ENCODE results near the gene YBX2. TPM values are rescaled to one million over a fixed set of nuclear protein-coding genes. Genes with fewer than 3 reads are reported as not detected.
A peak's percentile ranks its signal among the peaks of the same experiment; 100 is the strongest.
"Not testable (repeated sequence)": the region's sequence is repeated elsewhere in the genome, so short reads cannot be mapped to it uniquely, and the experiment has no call there.

Gene YBX2
- total RNA-seq: 1 to 10 TPM; 3.6 to 9.5 TPM

- peak; percentile 89 to 92 for ATAC-seq (replicated peaks in 1 of 2)
- H3K27me3 Mint-ChIP-seq (ENCODE audit: low read depth): peaks cover 23% of the 10 kb centered on the region
- H3K4me3 Mint-ChIP-seq: peak within 1 kb of the TSS; percentile 93
- H3K4me1 Mint-ChIP-seq (ENCODE audit: low read depth): peaks cover 21% of the 10 kb centered on the region
- H3K36me3 Mint-ChIP-seq (ENCODE audit: insufficient read depth in 2 of 2): no peaks in the 10 kb centered on the region
- peak; percentile 91 to 95 for DNase-seq
- H3K9me3 Mint-ChIP-seq: no peaks in the 10 kb centered on the region
- H3K27ac Mint-ChIP-seq: peak within 1 kb of the TSS; percentile 90
Observed at GRCh38 chr17:7294614-7295153, at the start of gene YBX2. Gene YBX2, minus strand, starts transcription at chr17:7294639. Its CDS starts 139 bp downstream, at chr17:7294500.

GRCh38 chr17:7343250-7343649, 48.8 kb upstream of the YBX2 start:
- ATAC-seq (replicated peaks in 1 of 2) (no peak), DNase-seq (no peak)
- Mint-ChIP-seq H3K4me1 (ENCODE audit: low read depth) (peaks cover 22% of the 10 kb centered on the region), H3K36me3 (ENCODE audit: insufficient read depth in 2 of 2) (peaks cover 9 to 21% of the 10 kb centered on the region in 2 donors), H3K27ac (no peak overlapping the region), H3K9me3 (no peaks in the 10 kb centered on the region), H3K4me3 (no peak overlapping the region), H3K27me3 (ENCODE audit: low read depth) (no peaks in the 10 kb centered on the region)

- Mint-ChIP-seq H3K27me3 (ENCODE audit: low read depth) (no peaks in the 10 kb centered on the region), H3K9me3 (no peaks in the 10 kb centered on the region), H3K36me3 (ENCODE audit: insufficient read depth in 2 of 2) (peaks cover 14 to 24% of the 10 kb centered on the region in 2 donors), H3K4me3 (no peak overlapping the region), H3K4me1 (ENCODE audit: low read depth) (peaks cover 32% of the 10 kb centered on the region), H3K27ac (no peak overlapping the region)
- ATAC-seq (replicated peaks in 1 of 2): no peak
- DNase-seq: no peak
Observed at GRCh38 chr17:7341842-7342241, 47.4 kb upstream of the YBX2 start.

GRCh38 chr17:7340179-7340578, 45.7 kb upstream of the YBX2 start:
- DNase-seq: no peak
- Mint-ChIP-seq H3K27me3 (ENCODE audit: low read depth) (no peaks in the 10 kb centered on the region), H3K36me3 (ENCODE audit: insufficient read depth in 2 of 2) (peaks cover 14 to 19% of the 10 kb centered on the region in 2 donors), H3K4me1 (ENCODE audit: low read depth) (peaks cover 39% of the 10 kb centered on the region), H3K4me3 (peak overlapping the region; percentile 34 to 75), H3K9me3 (no peaks in the 10 kb centered on the region), H3K27ac (peak overlapping the region; percentile 80)
- no peak for ATAC-seq (replicated peaks in 1 of 2)

- not testable (repeated sequence) for ATAC-seq (replicated peaks in 1 of 2); H3K27me3 Mint-ChIP-seq (ENCODE audit: low read depth); H3K9me3 Mint-ChIP-seq; DNase-seq
- peak overlapping the region; percentile 88 to 97 for H3K4me3 Mint-ChIP-seq
- peak overlapping the region; percentile 88 for H3K27ac Mint-ChIP-seq
- peaks cover 56% of the 10 kb centered on the region for H3K4me1 Mint-ChIP-seq (ENCODE audit: low read depth)
- peaks cover 14 to 18% of the 10 kb centered on the region in 2 donors for H3K36me3 Mint-ChIP-seq (ENCODE audit: insufficient read depth in 2 of 2)
Observed at GRCh38 chr17:7337600-7337999, 43.2 kb upstream of the YBX2 start.

- Mint-ChIP-seq H3K27me3 (ENCODE audit: low read depth) (no peaks in the 10 kb centered on the region), H3K36me3 (ENCODE audit: insufficient read depth in 2 of 2) (peaks cover 13 to 17% of the 10 kb centered on the region in 2 donors), H3K4me3 (peak within 1 kb of the TSS; percentile 88 to 97), H3K27ac (peak within 1 kb of the TSS; percentile 94), H3K9me3 (no peaks in the 10 kb centered on the region), H3K4me1 (ENCODE audit: low read depth) (peaks cover 61% of the 10 kb centered on the region)
- DNase-seq (peak; percentile 84 to 86), ATAC-seq (replicated peaks in 1 of 2) (peak; percentile 94 to 97)
Observed at GRCh38 chr17:7336240-7337175, 42.1 kb upstream of the YBX2 start, which contains the start of gene ACAP1. Gene ACAP1, plus strand, starts transcription at chr17:7336529. Its CDS starts 206 bp downstream, at chr17:7336735.

GRCh38 chr17:7335765-7336164, 41.3 kb upstream of the YBX2 start:
- not testable (repeated sequence) for H3K27me3 Mint-ChIP-seq (ENCODE audit: low read depth); H3K9me3 Mint-ChIP-seq; DNase-seq; ATAC-seq (replicated peaks in 1 of 2)
- Mint-ChIP-seq H3K4me1 (ENCODE audit: low read depth) (peaks cover 63% of the 10 kb centered on the region), H3K36me3 (ENCODE audit: insufficient read depth in 2 of 2) (peaks cover 11 to 14% of the 10 kb centered on the region in 2 donors), H3K4me3 (peak overlapping the region; percentile 88 to 97), H3K27ac (peak overlapping the region; percentile 94)

- Mint-ChIP-seq H3K27me3 (ENCODE audit: low read depth) (no peaks in the 10 kb centered on the region), H3K9me3 (no peaks in the 10 kb centered on the region), H3K4me1 (ENCODE audit: low read depth) (peaks cover 62% of the 10 kb centered on the region), H3K27ac (peak overlapping the region; percentile 43), H3K36me3 (ENCODE audit: insufficient read depth in 2 of 2) (peaks cover 10 to 11% of the 10 kb centered on the region in 2 donors), H3K4me3 (peak overlapping the region; percentile 88 to 97)
- DNase-seq: no peak
- no peak for ATAC-seq (replicated peaks in 1 of 2)
Observed at GRCh38 chr17:7334938-7335538, 40.6 kb upstream of the YBX2 start.

GRCh38 chr17:7332600-7333069, 38.2 kb upstream of the YBX2 start:
- ATAC-seq (replicated peaks in 1 of 2); H3K9me3 Mint-ChIP-seq; H3K36me3 Mint-ChIP-seq (ENCODE audit: insufficient read depth in 2 of 2); H3K27me3 Mint-ChIP-seq (ENCODE audit: low read depth): not testable (repeated sequence)
- peak; percentile 49 to 62 for DNase-seq
- Mint-ChIP-seq H3K4me1 (ENCODE audit: low read depth) (peaks cover 64% of the 10 kb centered on the region), H3K27ac (peak overlapping the region; percentile 88), H3K4me3 (peak overlapping the region; percentile 82 to 94)

- DNase-seq (no peak), ATAC-seq (replicated peaks in 1 of 2) (no peak)
- Mint-ChIP-seq H3K36me3 (ENCODE audit: insufficient read depth in 2 of 2) (peaks cover 2 to 3% of the 10 kb centered on the region in 2 donors), H3K4me1 (ENCODE audit: low read depth) (peaks cover 62% of the 10 kb centered on the region), H3K4me3 (peak overlapping the region; percentile 82 to 94), H3K9me3 (no peaks in the 10 kb centered on the region), H3K27ac (peak overlapping the region; percentile 88), H3K27me3 (ENCODE audit: low read depth) (no peaks in the 10 kb centered on the region)
Observed at GRCh38 chr17:7332111-7332510, 37.7 kb upstream of the YBX2 start.

- Mint-ChIP-seq H3K27me3 (ENCODE audit: low read depth) (no peaks in the 10 kb centered on the region), H3K36me3 (ENCODE audit: insufficient read depth in 2 of 2) (peaks cover 0 to 1% of the 10 kb centered on the region in 2 donors), H3K4me1 (ENCODE audit: low read depth) (peaks cover 53% of the 10 kb centered on the region), H3K9me3 (no peaks in the 10 kb centered on the region), H3K27ac (no peak overlapping the region), H3K4me3 (peak overlapping the region; percentile 83 to 92)
- ATAC-seq (replicated peaks in 1 of 2) (no peak), DNase-seq (no peak)
Observed at GRCh38 chr17:7330638-7331015, 36.2 kb upstream of the YBX2 start.

GRCh38 chr17:7329997-7330637, 35.7 kb upstream of the YBX2 start:
- H3K4me1 Mint-ChIP-seq (ENCODE audit: low read depth): peaks cover 48% of the 10 kb centered on the region
- no peaks in the 10 kb centered on the region for H3K27me3 Mint-ChIP-seq (ENCODE audit: low read depth)
- H3K4me3 Mint-ChIP-seq: peak overlapping the region; percentile 83 to 92
- peak; percentile 85 to 90 for DNase-seq
- peak; percentile 77 to 78 for ATAC-seq (replicated peaks in 1 of 2)
- H3K27ac Mint-ChIP-seq: peak overlapping the region; percentile 96
- H3K9me3 Mint-ChIP-seq: no peaks in the 10 kb centered on the region
- peaks cover 0 to 1% of the 10 kb centered on the region in 2 donors for H3K36me3 Mint-ChIP-seq (ENCODE audit: insufficient read depth in 2 of 2)

Data from activated T-cell treated with anti-CD3 and anti-CD28 coated beads, Interleukin-2, amount 50 U/mL, for 72 hours (primary cell).